OCI-LY7 (cell line): ENCODE data around the gene KCNK1. TPM values are rescaled to one million over a fixed set of nuclear protein-coding genes. Genes with fewer than 3 reads are reported as not detected.

ENCODE experiments used
- BruUV-seq: library from RNA; stranded (reverse); fragments of 400-500 nt; replicated peaks from 2 replicates; lab custom pipeline; 2021; lab: Mats Ljungman, UMichigan
- CTCF ChIA-PET: fragments of 300-600 bp; sonication (Branson Sonifier 250); formaldehyde crosslinking; loops from one replicate; lab custom pipeline; 2022; ENCODE audit warnings: antibody characterized with exemption; ENCODE audit not compliant: unreplicated experiment; lab: Charles Lee
- POLR2A ChIA-PET: fragments of 300-600 bp; sonication (Branson Sonifier 250); formaldehyde crosslinking; loops from one replicate; lab custom pipeline; 2022; ENCODE audit warnings: antibody characterized with exemption; lab: Charles Lee
- DNase-seq: peaks from one replicate; pipeline ENCODE4 v3.0.0-alpha.2; 2015; ENCODE audit warnings: low spot score
- H2AFZ ChIP-seq: fragments of 200-600 bp; sonication (generic), shearing (Covaris generic); 2 replicates; pipeline ENCODE4 v1.6.1; 2014; ENCODE audit warnings: mild to moderate bottlenecking, antibody characterized with exemption, low read length, moderate library complexity
- H3K27ac ChIP-seq: fragments of 200-600 bp; sonication (generic); 2 replicates; pipeline ENCODE4 v1.5.1; 2014; ENCODE audit warnings: mixed run types, low read depth, mild to moderate bottlenecking, moderate library complexity, low read length, inconsistent platforms; ENCODE audit not compliant: poor library complexity, severe bottlenecking
- H3K36me3 ChIP-seq: fragments of 200-600 bp; sonication (generic); 2 replicates; pipeline ENCODE4 v1.6.1; 2014; ENCODE audit warnings: mild to moderate bottlenecking, antibody characterized with exemption, low read length, moderate library complexity, mixed read lengths; ENCODE audit not compliant: insufficient read depth
- H3K4me1 ChIP-seq: fragments of 200-600 bp; sonication (generic); 2 replicates; pipeline ENCODE4 v1.5.1; 2014; ENCODE audit warnings: mild to moderate bottlenecking, low read length; ENCODE audit not compliant: insufficient read depth, poor library complexity, severe bottlenecking
- H3K4me2 ChIP-seq: fragments of 200-600 bp; sonication (generic); 2 replicates; pipeline ENCODE4 v1.6.1; 2014; ENCODE audit warnings: mild to moderate bottlenecking, low read length
- H3K4me3 ChIP-seq: fragments of 200-600 bp; sonication (generic); 2 replicates; pipeline ENCODE4 v1.5.1; 2014; ENCODE audit warnings: mild to moderate bottlenecking, low read depth, low read length; ENCODE audit not compliant: poor library complexity, severe bottlenecking
- H3K79me2 ChIP-seq: fragments of 200-600 bp; sonication (generic); 2 replicates; pipeline ENCODE4 v1.6.1; 2016; ENCODE audit warnings: low read depth, mild to moderate bottlenecking, low read length, moderate library complexity, mixed read lengths; ENCODE audit not compliant: insufficient read depth
- H3K9me2 ChIP-seq: fragments of 200-600 bp; sonication (generic); 2 replicates; pipeline ENCODE4 v1.6.1; 2016; ENCODE audit warnings: mild to moderate bottlenecking, low read length, mixed read lengths; ENCODE audit not compliant: insufficient read depth
- H3K9me3 ChIP-seq: fragments of 200-600 bp; sonication (generic); 2 replicates; pipeline ENCODE4 v1.6.1; 2014; ENCODE audit warnings: mild to moderate bottlenecking, mixed run types, low read length, mixed read lengths
- H4K20me1 ChIP-seq: fragments of 200-600 bp; sonication (generic); 2 replicates; pipeline ENCODE4 v1.6.1; 2014; ENCODE audit warnings: mild to moderate bottlenecking, antibody characterized with exemption, low read length, moderate library complexity, mixed read lengths; ENCODE audit not compliant: insufficient read depth
- CTCF ChIP-seq: fragments of 200-600 bp; sonication (generic); conservative IDR thresholded peaks from 2 replicates; pipeline ENCODE4 v1.5.1; 2014; ENCODE audit warnings: mild to moderate bottlenecking, antibody characterized with exemption, low read length, moderate library complexity, mixed read lengths
- EZH2phosphoT487 ChIP-seq: fragments of 200-600 bp; sonication (generic); IDR thresholded peaks from 2 replicates; pipeline ENCODE4 v1.6.1; 2018; ENCODE audit warnings: low read depth, borderline replicate concordance, mild to moderate bottlenecking, mixed run types, antibody characterized with exemption, low read length, moderate library complexity, mixed read lengths
- intact Hi-C: fragments of 100-400 bp; cut with micrococcal nuclease; formaldehyde crosslinking; loops from one replicate; pipeline ENCODE4 v1.10.0; 2022; ENCODE audit not compliant: unreplicated experiment
- total RNA-seq, 2 experiments: library from RNA; depleted of rRNA in 1 of 2; stranded (reverse); fragments of >200 nt in 1 of 2; shearing (Covaris generic) in 1 of 2; gene quantifications; 2 replicates each; pipeline ENCODE4 v1.2.3, GENCODE V29; 2014 to 2022

KCNK1 gene
- total RNA-seq, 2 experiments from 2014 or later: not detected

- Histone ChIP-seq H3K4me3 (no peak overlapping the region), H3K9me3 (no peaks in the 10 kb centered on the region), H3K36me3 (no peaks in the 10 kb centered on the region), H3K27ac (no peak overlapping the region), H3K9me2 (no peaks in the 10 kb centered on the region), H3K4me1 (no peaks in the 10 kb centered on the region), H3K79me2 (no peaks in the 10 kb centered on the region), H2AFZ (no peak overlapping the region), H4K20me1 (no peaks in the 10 kb centered on the region), H3K4me2 (no peak overlapping the region)
- BruUV-seq: no TSS peak
- no peak for TF ChIP-seq CTCF
- TF ChIP-seq EZH2phosphoT487: no peak
- ChIA-PET POLR2A (no interaction called here), CTCF (no interaction called here)
- intact Hi-C loops: no loop called here
- DNase-seq: no peak
Measured at GRCh38 chr1:233599542-233600073, 14.3 kb upstream of the KCNK1 start.

GRCh38 chr1:233600488-233600887 lies 13.4 kb upstream of the KCNK1 start:
- Histone ChIP-seq H3K4me3 (no peak overlapping the region), H3K79me2 (no peaks in the 10 kb centered on the region), H3K4me1 (no peaks in the 10 kb centered on the region), H3K36me3 (no peaks in the 10 kb centered on the region), H3K9me3 (no peaks in the 10 kb centered on the region), H4K20me1 (no peaks in the 10 kb centered on the region), H3K4me2 (no peak overlapping the region), H3K27ac (no peak overlapping the region), H3K9me2 (no peaks in the 10 kb centered on the region), H2AFZ (no peak overlapping the region)
- POLR2A ChIA-PET: no interaction called here
- no TSS peak for BruUV-seq
- TF ChIP-seq CTCF (no peak), EZH2phosphoT487 (no peak)
- DNase-seq: no peak
- intact Hi-C loops: no loop called here
- CTCF ChIA-PET: no interaction called here

- Histone ChIP-seq H3K9me3 (no peaks in the 10 kb centered on the region), H3K36me3 (no peaks in the 10 kb centered on the region), H3K9me2 (no peaks in the 10 kb centered on the region), H3K79me2 (no peaks in the 10 kb centered on the region), H3K27ac (no peak overlapping the region), H3K4me1 (no peaks in the 10 kb centered on the region), H3K4me3 (no peak overlapping the region), H3K4me2 (no peak overlapping the region), H2AFZ (no peak overlapping the region), H4K20me1 (no peaks in the 10 kb centered on the region)
- intact Hi-C loops: no loop called here
- no peak for TF ChIP-seq CTCF
- no peak for TF ChIP-seq EZH2phosphoT487
- ChIA-PET CTCF (no interaction called here), POLR2A (no interaction called here)
- BruUV-seq: no TSS peak
- no peak for DNase-seq
Measured at GRCh38 chr1:233603478-233603877, 10.4 kb upstream of the KCNK1 start.
